A549 (cell line): ENCODE measurements around the gene KRTDAP.

Experiments
- CEBPB ChIP-seq, 2 experiments: fragments of >200 bp in 1 of 2; sonication (Bioruptor Twin) in 1 of 2; formaldehyde crosslinking in 1 of 2; IDR thresholded peaks; 2 replicates each; pipeline ENCODE4 v1.6.1; 2012 to 2016
- CTCF ChIP-seq: fragments of >200 bp; sonication (Bioruptor Twin); formaldehyde crosslinking; IDR thresholded peaks from 3 replicates; pipeline ENCODE4 v1.5.1; 2016
- FOXS1 ChIP-seq: fragments of 250-450 bp; sonication (Bioruptor Pico); IDR thresholded peaks from 2 replicates; pipeline ENCODE4 v1.5.0; 2020; ENCODE audit warnings: mild to moderate bottlenecking, moderate library complexity
- HDAC2 ChIP-seq: fragments of 200-600 bp; sonication (generic); IDR thresholded peaks from 2 replicates; pipeline ENCODE4 v1.6.1; 2016
- HEYL ChIP-seq: fragments of 250-450 bp; sonication (Bioruptor Pico); IDR thresholded peaks from 2 replicates; pipeline ENCODE4 v1.8.0; 2021; ENCODE audit warnings: mild to moderate bottlenecking, moderate library complexity
- JUNB ChIP-seq: fragments of >200 bp; sonication (Bioruptor Twin); formaldehyde crosslinking; IDR thresholded peaks from 2 replicates; pipeline ENCODE4 v1.6.1; 2016
- MAZ ChIP-seq: fragments of 150-350 bp; IDR thresholded peaks from 2 replicates; pipeline ENCODE4 v1.6.1; 2014; ENCODE audit warnings: antibody characterized with exemption, low read depth, low read length, borderline replicate concordance
- POLR2A ChIP-seq: IDR thresholded peaks from 2 replicates; pipeline ENCODE4 v1.6.1; 2012; ENCODE audit warnings: mild to moderate bottlenecking, low read length
- POLR2AphosphoS2 ChIP-seq: conservative IDR thresholded peaks from 2 replicates; pipeline ENCODE4 v1.6.1; 2012; ENCODE audit warnings: low read length, improper control_type of control experiment, inconsistent platforms
- RFX5 ChIP-seq: fragments of 450-650 bp; IDR thresholded peaks from 2 replicates; pipeline ENCODE4 v1.7.1; 2014; ENCODE audit warnings: antibody characterized with exemption, mild to moderate bottlenecking, moderate library complexity
- TF ChIP-seq, protein P1 (sequence below): fragments of 200-600 bp; sonication (generic); IDR thresholded peaks from 2 replicates; pipeline ENCODE4 v1.6.1; 2016; ENCODE audit warnings: antibody characterized with exemption, mild to moderate bottlenecking, moderate library complexity

DNA sequence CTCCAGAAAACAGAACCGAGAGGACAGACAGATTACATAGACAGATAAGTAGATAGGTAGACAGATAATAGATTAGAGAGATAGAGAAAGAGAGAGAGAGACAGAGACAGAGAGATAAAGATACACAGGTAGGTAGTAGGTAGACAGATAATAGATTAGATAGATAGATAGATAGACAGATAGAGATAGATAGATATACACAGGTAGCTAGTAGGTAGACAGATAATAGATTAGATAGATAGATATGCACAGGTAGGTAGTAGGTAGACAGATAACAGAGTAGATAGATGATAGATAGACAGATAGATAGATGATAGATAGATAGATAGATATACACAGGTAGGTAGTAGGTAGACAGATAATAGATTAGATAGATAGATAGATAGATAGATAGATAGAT is 32.1 kb downstream of the KRTDAP start:
- TF ChIP-seq CTCF (no peak), HEYL (CRISPR knock-in tag) (no peak), POLR2A (no peak), FOXS1 (CRISPR knock-in tag) (no peak), CEBPB (IDR thresholded peaks at IDR 0.05) (no peak), JUNB (no peak), RFX5 (no peak), MAZ (no peak), POLR2AphosphoS2 (no peak), HDAC2 (no peak)
- TF ChIP-seq, protein P1, sequence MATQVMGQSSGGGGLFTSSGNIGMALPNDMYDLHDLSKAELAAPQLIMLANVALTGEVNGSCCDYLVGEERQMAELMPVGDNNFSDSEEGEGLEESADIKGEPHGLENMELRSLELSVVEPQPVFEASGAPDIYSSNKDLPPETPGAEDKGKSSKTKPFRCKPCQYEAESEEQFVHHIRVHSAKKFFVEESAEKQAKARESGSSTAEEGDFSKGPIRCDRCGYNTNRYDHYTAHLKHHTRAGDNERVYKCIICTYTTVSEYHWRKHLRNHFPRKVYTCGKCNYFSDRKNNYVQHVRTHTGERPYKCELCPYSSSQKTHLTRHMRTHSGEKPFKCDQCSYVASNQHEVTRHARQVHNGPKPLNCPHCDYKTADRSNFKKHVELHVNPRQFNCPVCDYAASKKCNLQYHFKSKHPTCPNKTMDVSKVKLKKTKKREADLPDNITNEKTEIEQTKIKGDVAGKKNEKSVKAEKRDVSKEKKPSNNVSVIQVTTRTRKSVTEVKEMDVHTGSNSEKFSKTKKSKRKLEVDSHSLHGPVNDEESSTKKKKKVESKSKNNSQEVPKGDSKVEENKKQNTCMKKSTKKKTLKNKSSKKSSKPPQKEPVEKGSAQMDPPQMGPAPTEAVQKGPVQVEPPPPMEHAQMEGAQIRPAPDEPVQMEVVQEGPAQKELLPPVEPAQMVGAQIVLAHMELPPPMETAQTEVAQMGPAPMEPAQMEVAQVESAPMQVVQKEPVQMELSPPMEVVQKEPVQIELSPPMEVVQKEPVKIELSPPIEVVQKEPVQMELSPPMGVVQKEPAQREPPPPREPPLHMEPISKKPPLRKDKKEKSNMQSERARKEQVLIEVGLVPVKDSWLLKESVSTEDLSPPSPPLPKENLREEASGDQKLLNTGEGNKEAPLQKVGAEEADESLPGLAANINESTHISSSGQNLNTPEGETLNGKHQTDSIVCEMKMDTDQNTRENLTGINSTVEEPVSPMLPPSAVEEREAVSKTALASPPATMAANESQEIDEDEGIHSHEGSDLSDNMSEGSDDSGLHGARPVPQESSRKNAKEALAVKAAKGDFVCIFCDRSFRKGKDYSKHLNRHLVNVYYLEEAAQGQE: no peak
